Panc1 (cell line): ENCODE measurements around the gene NT5DC2. TPM values are rescaled to one million over a fixed set of nuclear protein-coding genes. Genes with fewer than 3 reads are reported as not detected.

Source experiments
- ATAC-seq: fragments of 200-7000 bp; cut with Tn5 transposase; 2 replicates; pipeline ENCODE4 v1.9.1; 2020; ENCODE audit warnings: mild to moderate bottlenecking, moderate library complexity
- BruUV-seq: library from RNA; stranded (reverse); fragments of 400-500 nt; replicated peaks from 2 replicates; lab custom pipeline; 2021; lab: Mats Ljungman, UMichigan
- CTCF ChIA-PET: fragments of 300-600 bp; sonication (Branson Sonifier 250); formaldehyde crosslinking; loops from one replicate; lab custom pipeline; 2022; ENCODE audit warnings: antibody characterized with exemption; lab: Charles Lee
- POLR2A ChIA-PET: fragments of 300-600 bp; sonication (Branson Sonifier 250); formaldehyde crosslinking; loops from one replicate; lab custom pipeline; 2022; ENCODE audit warnings: antibody characterized with exemption; lab: Charles Lee
- DNase-seq: peaks from one replicate; pipeline ENCODE4 v3.0.0-alpha.2; 2010; ENCODE audit warnings: low read depth, low spot score
- H3K27ac ChIP-seq: 2 replicates; pipeline ENCODE4 v1.5.1; 2011; ENCODE audit warnings: mild to moderate bottlenecking, low read length, inconsistent platforms
- H3K27me3 ChIP-seq: fragments of 200-500 bp; sonication (Bioruptor generic); 2 replicates; pipeline ENCODE4 v1.6.0; 2014; ENCODE audit warnings: low read length, inconsistent platforms; ENCODE audit not compliant: control insufficient read depth, insufficient read depth
- H3K36me3 ChIP-seq: fragments of 200-500 bp; sonication (Bioruptor generic); 2 replicates; pipeline ENCODE4 v1.5.1; 2014; ENCODE audit warnings: inconsistent platforms, mild to moderate bottlenecking, low read length, moderate library complexity; ENCODE audit not compliant: control insufficient read depth, insufficient read depth
- H3K4me1 ChIP-seq: 2 replicates; pipeline ENCODE4 v1.5.1; 2011; ENCODE audit warnings: inconsistent platforms, mild to moderate bottlenecking, low read length, moderate library complexity; ENCODE audit not compliant: control insufficient read depth, insufficient read depth
- H3K4me3 ChIP-seq, 2 experiments: 2 replicates each; pipeline ENCODE4 v1.5.1; 2011 to 2012; ENCODE audit warnings: low read depth in 2 of 2, low read length in 2 of 2, mild to moderate bottlenecking in 2 of 2, inconsistent platforms in 1 of 2, moderate library complexity in 1 of 2
- H3K9me3 ChIP-seq: fragments of 200-500 bp; sonication (Bioruptor generic); 2 replicates; pipeline ENCODE4 v1.5.1; 2014; ENCODE audit warnings: low read depth, mild to moderate bottlenecking, inconsistent platforms, low read length, moderate library complexity; ENCODE audit not compliant: control insufficient read depth, insufficient read depth
- POLR2AphosphoS5 ChIP-seq: IDR thresholded peaks from 2 replicates; pipeline ENCODE4 v1.6.1; 2012; ENCODE audit warnings: mild to moderate bottlenecking, low read depth, low read length, moderate library complexity
- REST ChIP-seq, 2 experiments: IDR thresholded peaks; 2 replicates each; pipeline ENCODE4 v1.6.1; 2011 to 2012; ENCODE audit warnings: low read depth in 2 of 2, control low read depth in 1 of 2, low read length in 1 of 2, mild to moderate bottlenecking in 1 of 2, moderate library complexity in 1 of 2; ENCODE audit not compliant: insufficient read depth in 1 of 2
- SIN3A ChIP-seq: IDR thresholded peaks from 2 replicates; pipeline ENCODE4 v1.6.1; 2012; ENCODE audit warnings: low read depth, mild to moderate bottlenecking, low read length, moderate library complexity, borderline replicate concordance; ENCODE audit not compliant: insufficient read depth
- TCF7L2 ChIP-seq: IDR thresholded peaks from 2 replicates; pipeline ENCODE4 v1.6.1; 2011; ENCODE audit warnings: mild to moderate bottlenecking, low read depth, low read length, inconsistent platforms
- in situ Hi-C: cut with HindIII; loops from 2 replicates; pipeline ENCODE4 v1.10.0; 2016; ENCODE audit warnings: low sequenced_read_pairs, low pct_unique_long_range_greater_than_20kb
- intact Hi-C: fragments of 100-400 bp; cut with micrococcal nuclease; formaldehyde crosslinking; loops from one replicate; pipeline ENCODE4 v1.10.0; 2022; ENCODE audit not compliant: unreplicated experiment
- total RNA-seq: library from RNA; stranded (reverse); gene quantifications from one replicate; pipeline ENCODE4 v1.2.1, GENCODE V29; 2021; ENCODE audit not compliant: unreplicated experiment
- TF ChIP-seq, protein P1 (sequence below): fragments of 450-650 bp; IDR thresholded peaks from 2 replicates; pipeline ENCODE4 v1.5.1; 2017; ENCODE audit warnings: mild to moderate bottlenecking

The NT5DC2 gene
- total RNA-seq, 1 experiment from 2014 or later, result 137 TPM

- no peaks in the 10 kb centered on the region for H3K9me3 ChIP-seq
- DNase-seq, result no peak
- no peak overlapping the region for H3K27ac ChIP-seq
- ChIA-PET CTCF (interaction anchor here (0.6 kb wide), 1 partner anchor 155 kb away, joined by 5 read pairs; no protein-coding TSS in a partner anchor), POLR2A (interaction anchor here (0.9 kb wide), 1 partner anchor 14 kb away, joined by 6 read pairs; no protein-coding TSS in a partner anchor)
- H3K36me3 ChIP-seq, result no peaks in the 10 kb centered on the region
- no TSS peak for BruUV-seq
- no peaks in the 10 kb centered on the region for H3K27me3 ChIP-seq
- H3K4me1 ChIP-seq, result no peaks in the 10 kb centered on the region; the same call in 1 of the 2 replicates
- ATAC-seq, result no peak
- TF ChIP-seq TCF7L2 (no peak), SIN3A (no peak), REST (IDR thresholded peaks at IDR 0.05; ENCODE audit: insufficient read depth in 1 of 2, low read depth in 2 of 2, low read length in 1 of 2) (no peak), POLR2AphosphoS5 (no peak)
- TF ChIP-seq, protein P1, sequence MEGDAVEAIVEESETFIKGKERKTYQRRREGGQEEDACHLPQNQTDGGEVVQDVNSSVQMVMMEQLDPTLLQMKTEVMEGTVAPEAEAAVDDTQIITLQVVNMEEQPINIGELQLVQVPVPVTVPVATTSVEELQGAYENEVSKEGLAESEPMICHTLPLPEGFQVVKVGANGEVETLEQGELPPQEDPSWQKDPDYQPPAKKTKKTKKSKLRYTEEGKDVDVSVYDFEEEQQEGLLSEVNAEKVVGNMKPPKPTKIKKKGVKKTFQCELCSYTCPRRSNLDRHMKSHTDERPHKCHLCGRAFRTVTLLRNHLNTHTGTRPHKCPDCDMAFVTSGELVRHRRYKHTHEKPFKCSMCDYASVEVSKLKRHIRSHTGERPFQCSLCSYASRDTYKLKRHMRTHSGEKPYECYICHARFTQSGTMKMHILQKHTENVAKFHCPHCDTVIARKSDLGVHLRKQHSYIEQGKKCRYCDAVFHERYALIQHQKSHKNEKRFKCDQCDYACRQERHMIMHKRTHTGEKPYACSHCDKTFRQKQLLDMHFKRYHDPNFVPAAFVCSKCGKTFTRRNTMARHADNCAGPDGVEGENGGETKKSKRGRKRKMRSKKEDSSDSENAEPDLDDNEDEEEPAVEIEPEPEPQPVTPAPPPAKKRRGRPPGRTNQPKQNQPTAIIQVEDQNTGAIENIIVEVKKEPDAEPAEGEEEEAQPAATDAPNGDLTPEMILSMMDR, result no peak
- in situ Hi-C loops (no loop called here), intact Hi-C loops (no loop called here)
- H3K4me3 ChIP-seq, result no peak overlapping the region
These were observed 7.7 kb downstream of the NT5DC2 start for GRCh38 chr3:52525680-52526561.

DNA sequence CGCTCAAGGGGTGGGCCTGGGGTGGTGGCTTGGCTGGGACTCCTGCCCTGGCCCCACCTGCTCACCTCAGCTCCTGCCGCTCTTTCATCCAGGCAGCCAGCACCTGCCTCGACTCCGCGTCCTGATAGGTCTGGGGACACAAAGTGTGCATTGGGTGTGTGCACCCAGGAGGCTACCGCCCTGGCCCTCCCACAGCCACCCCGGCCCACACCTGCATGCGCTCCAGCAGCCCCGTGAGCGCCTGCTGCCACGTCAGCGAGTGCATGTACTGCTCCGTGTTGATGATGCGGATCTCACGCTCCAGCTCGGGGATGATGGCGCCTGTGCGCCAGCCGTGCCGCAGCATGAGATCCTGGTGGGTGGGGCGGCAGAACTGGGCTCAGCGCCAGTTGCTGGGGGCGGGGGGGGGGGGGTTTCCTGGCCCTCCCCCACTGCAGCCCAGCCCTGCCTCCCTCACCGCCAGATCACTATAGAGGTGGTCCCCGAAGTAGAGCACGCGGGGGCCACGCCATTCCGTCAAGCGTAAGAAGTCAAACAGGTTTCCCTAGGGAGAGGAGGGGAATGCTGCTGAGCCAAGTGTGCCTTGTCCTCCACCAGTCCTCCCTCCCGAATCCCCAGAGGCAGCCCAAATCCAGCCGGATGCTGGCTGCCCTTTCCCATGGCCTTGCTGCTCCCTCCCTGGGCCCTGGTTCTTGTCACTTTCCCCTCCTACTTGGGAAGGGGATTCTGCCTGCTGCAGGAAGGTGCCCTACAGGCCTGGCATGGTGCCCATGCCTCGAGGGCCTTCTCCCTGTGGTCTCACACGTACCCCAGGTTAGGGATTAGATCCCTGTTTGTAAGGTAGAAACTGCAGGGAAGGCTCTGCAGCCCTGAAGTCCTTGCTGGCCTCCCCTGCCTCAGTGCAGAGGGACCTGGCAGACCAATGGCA, 8.6 kb downstream of the NT5DC2 start:
- no peak overlapping the region for H3K4me3 ChIP-seq
- TF ChIP-seq TCF7L2, result no peak
- TF ChIP-seq, protein P1, result no peak
- TF ChIP-seq POLR2AphosphoS5, result no peak
- TF ChIP-seq REST (IDR thresholded peaks at IDR 0.05; ENCODE audit: insufficient read depth in 1 of 2, low read depth in 2 of 2, low read length in 1 of 2), result no peak
- TF ChIP-seq SIN3A, result no peak
- no peaks in the 10 kb centered on the region; the same call in 1 of the 2 replicates for H3K4me1 ChIP-seq
- H3K27me3 ChIP-seq, result no peaks in the 10 kb centered on the region
- no TSS peak for BruUV-seq
- in situ Hi-C loops, result no loop called here
- intact Hi-C loops, result no loop called here
- no peaks in the 10 kb centered on the region for H3K9me3 ChIP-seq
- no peaks in the 10 kb centered on the region for H3K36me3 ChIP-seq
- CTCF ChIA-PET, result no interaction called here
- H3K27ac ChIP-seq, result no peak overlapping the region
- POLR2A ChIA-PET, result no interaction called here
- ATAC-seq, result no peak
- no peak for DNase-seq
